ENCODE results near the gene HIGD2A.

GRCh38 chr5:176405656-176406435, 17.3 kb downstream of the HIGD2A start:
- TF ChIP-seq ZBTB43 (CRISPR knock-in tag; conservative IDR thresholded peaks at IDR 0.05) (no peak), CTCF (CRISPR knock-in tag; IDR thresholded peaks at IDR 0.05) (peak; percentile 30; the same call in 1 of the 2 replicates), ZNF652 (CRISPR knock-in tag; IDR thresholded peaks at IDR 0.05; ENCODE audit: borderline replicate concordance, low read depth) (no peak), SP1 (IDR thresholded peaks at IDR 0.05) (no peak), SP1 (CRISPR knock-in tag; IDR thresholded peaks at IDR 0.05) (no peak), ZFX (CRISPR knock-in tag; IDR thresholded peaks at IDR 0.05; ENCODE audit: low read depth) (no peak), POLR2A (IDR thresholded peaks at IDR 0.05; ENCODE audit: insufficient read depth in 1 of 2, low read depth in 2 of 2, low read length in 2 of 2) (no peak), GATA4 (IDR thresholded peaks at IDR 0.05; ENCODE audit: borderline replicate concordance, low read depth) (no peak), ZBTB1 (CRISPR knock-in tag; IDR thresholded peaks at IDR 0.05; ENCODE audit: borderline replicate concordance) (no peak), MTF2 (CRISPR knock-in tag; IDR thresholded peaks at IDR 0.05; ENCODE audit: borderline replicate concordance) (no peak), IRX3 (CRISPR knock-in tag; IDR thresholded peaks at IDR 0.05; ENCODE audit: borderline replicate concordance, low read depth) (no peak), CEBPB (IDR thresholded peaks at IDR 0.05; ENCODE audit: borderline replicate concordance, low read depth, low read length) (no peak), KAT7 (CRISPR knock-in tag; IDR thresholded peaks at IDR 0.05; ENCODE audit: borderline replicate concordance) (no peak), RFX5 (IDR thresholded peaks at IDR 0.05; ENCODE audit: low read depth, low read length) (no peak), ZNF441 (CRISPR knock-in tag; IDR thresholded peaks at IDR 0.05; ENCODE audit: borderline replicate concordance) (no peak)

Data from HepG2 (cell line).